OCI-LY7 (cell line): ENCODE results near the gene RXRB.

ENCODE experiments used
- EZH2phosphoT487 ChIP-seq: fragments of 200-600 bp; sonication (generic); IDR thresholded peaks from 2 replicates; pipeline ENCODE4 v1.6.1; 2018; ENCODE audit warnings: low read depth, borderline replicate concordance, mild to moderate bottlenecking, mixed run types, antibody characterized with exemption, low read length, moderate library complexity, mixed read lengths
- TF ChIP-seq, protein P1 (sequence below): fragments of 200-600 bp; sonication (generic); conservative IDR thresholded peaks from 2 replicates; pipeline ENCODE4 v1.5.1; 2014; ENCODE audit warnings: mild to moderate bottlenecking, antibody characterized with exemption, low read length, moderate library complexity, mixed read lengths

DNA sequence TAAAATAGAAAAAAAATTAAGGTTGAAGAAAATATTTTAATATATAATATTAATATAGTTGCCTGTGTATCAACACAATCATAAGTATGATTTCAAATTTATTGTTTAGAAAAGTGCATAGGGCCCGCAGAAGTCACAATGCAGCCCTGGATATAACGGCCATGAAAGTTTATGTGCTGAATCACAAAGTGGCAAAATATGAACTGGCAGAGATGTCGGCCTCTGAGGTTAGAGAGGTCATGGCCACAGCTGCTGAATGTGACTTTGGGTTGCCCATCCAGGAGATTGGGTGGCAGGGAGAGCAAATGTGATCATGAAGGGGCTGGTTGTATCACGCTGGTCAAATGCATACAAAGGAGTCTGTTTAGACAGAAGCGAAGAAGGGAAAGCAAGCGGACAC lies 43.9 kb downstream of the RXRB start:
- TF ChIP-seq, protein P1, sequence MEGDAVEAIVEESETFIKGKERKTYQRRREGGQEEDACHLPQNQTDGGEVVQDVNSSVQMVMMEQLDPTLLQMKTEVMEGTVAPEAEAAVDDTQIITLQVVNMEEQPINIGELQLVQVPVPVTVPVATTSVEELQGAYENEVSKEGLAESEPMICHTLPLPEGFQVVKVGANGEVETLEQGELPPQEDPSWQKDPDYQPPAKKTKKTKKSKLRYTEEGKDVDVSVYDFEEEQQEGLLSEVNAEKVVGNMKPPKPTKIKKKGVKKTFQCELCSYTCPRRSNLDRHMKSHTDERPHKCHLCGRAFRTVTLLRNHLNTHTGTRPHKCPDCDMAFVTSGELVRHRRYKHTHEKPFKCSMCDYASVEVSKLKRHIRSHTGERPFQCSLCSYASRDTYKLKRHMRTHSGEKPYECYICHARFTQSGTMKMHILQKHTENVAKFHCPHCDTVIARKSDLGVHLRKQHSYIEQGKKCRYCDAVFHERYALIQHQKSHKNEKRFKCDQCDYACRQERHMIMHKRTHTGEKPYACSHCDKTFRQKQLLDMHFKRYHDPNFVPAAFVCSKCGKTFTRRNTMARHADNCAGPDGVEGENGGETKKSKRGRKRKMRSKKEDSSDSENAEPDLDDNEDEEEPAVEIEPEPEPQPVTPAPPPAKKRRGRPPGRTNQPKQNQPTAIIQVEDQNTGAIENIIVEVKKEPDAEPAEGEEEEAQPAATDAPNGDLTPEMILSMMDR, result no peak
- TF ChIP-seq EZH2phosphoT487, result no peak
